Mammary epithelial cell (primary cell): ENCODE results near the gene VWA8.

Experiments
- EZH2 ChIP-seq: IDR thresholded peaks from 2 replicates; pipeline ENCODE4 v1.6.1; 2012; ENCODE audit warnings: low read length, inconsistent platforms, borderline replicate concordance
- TF ChIP-seq, protein P1 (sequence below), 2 donors: IDR thresholded peaks in 1 of 2; conservative IDR thresholded peaks in 1 of 2; 2 replicates each; pipeline ENCODE4 v1.5.1; 2011 to 2012; ENCODE audit warnings: inconsistent platforms in 2 of 2, low read length in 2 of 2, mild to moderate bottlenecking in 2 of 2, control low read depth in 1 of 2, low read depth in 1 of 2; ENCODE audit not compliant: insufficient read depth in 1 of 2; ENCODE audit errors: extremely low read depth in 1 of 2

GRCh38 chr13:41895478-41895877 is 65.4 kb downstream of the VWA8 start:
- TF ChIP-seq, protein P1, sequence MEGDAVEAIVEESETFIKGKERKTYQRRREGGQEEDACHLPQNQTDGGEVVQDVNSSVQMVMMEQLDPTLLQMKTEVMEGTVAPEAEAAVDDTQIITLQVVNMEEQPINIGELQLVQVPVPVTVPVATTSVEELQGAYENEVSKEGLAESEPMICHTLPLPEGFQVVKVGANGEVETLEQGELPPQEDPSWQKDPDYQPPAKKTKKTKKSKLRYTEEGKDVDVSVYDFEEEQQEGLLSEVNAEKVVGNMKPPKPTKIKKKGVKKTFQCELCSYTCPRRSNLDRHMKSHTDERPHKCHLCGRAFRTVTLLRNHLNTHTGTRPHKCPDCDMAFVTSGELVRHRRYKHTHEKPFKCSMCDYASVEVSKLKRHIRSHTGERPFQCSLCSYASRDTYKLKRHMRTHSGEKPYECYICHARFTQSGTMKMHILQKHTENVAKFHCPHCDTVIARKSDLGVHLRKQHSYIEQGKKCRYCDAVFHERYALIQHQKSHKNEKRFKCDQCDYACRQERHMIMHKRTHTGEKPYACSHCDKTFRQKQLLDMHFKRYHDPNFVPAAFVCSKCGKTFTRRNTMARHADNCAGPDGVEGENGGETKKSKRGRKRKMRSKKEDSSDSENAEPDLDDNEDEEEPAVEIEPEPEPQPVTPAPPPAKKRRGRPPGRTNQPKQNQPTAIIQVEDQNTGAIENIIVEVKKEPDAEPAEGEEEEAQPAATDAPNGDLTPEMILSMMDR (conservative IDR thresholded peaks at IDR 0.05 in 1 of 2, IDR thresholded peaks at IDR 0.05 in 1 of 2; ENCODE audit: extremely low read depth in 1 of 2, insufficient read depth in 1 of 2, low read depth in 1 of 2, low read length in 2 of 2), result no peak
- no peak for TF ChIP-seq EZH2
